Tibial nerve (tissue), 3 donors: Measurements from ENCODE around the gene PTPRU.

ENCODE experiments used
- POLR2A ChIP-seq, 2 donors: fragments of 450-650 bp; IDR thresholded peaks; one replicate each; pipeline ENCODE4 v1.6.1; 2017; ENCODE audit warnings: antibody characterized with exemption in 2 of 2, mild to moderate bottlenecking in 2 of 2, moderate library complexity in 2 of 2
- TF ChIP-seq, protein P1 (sequence below), 5 experiments: fragments of 200-600 bp in 3 of 5; fragments of 450-650 bp in 2 of 5; sonication (generic) in 3 of 5; IDR thresholded peaks; one replicate each; pipeline ENCODE4 v1.5.1; 2016 to 2019; ENCODE audit warnings: antibody characterized with exemption in 5 of 5, mild to moderate bottlenecking in 3 of 5, moderate library complexity in 2 of 5

DNA sequence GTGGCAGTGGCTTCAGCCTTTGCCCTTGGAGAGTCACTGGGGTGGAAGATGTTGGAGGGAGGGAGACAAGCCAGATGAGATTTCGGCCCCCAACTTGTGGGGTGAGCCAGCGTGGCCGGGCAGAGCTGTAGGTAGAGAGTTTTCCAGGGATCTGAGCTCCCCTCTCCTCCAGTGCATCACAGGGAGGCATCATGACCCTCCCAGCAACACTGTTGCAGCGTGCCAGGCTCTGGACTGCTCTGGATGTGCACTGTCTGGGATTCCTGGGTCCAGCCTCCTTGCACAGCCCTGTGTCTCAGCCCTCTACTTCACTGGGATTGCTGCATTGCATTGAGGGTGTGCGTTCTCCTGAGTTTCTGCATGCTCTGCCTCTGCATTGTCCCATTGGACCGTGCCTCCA lies 8.9 kb downstream of the PTPRU start:
- TF ChIP-seq, protein P1, sequence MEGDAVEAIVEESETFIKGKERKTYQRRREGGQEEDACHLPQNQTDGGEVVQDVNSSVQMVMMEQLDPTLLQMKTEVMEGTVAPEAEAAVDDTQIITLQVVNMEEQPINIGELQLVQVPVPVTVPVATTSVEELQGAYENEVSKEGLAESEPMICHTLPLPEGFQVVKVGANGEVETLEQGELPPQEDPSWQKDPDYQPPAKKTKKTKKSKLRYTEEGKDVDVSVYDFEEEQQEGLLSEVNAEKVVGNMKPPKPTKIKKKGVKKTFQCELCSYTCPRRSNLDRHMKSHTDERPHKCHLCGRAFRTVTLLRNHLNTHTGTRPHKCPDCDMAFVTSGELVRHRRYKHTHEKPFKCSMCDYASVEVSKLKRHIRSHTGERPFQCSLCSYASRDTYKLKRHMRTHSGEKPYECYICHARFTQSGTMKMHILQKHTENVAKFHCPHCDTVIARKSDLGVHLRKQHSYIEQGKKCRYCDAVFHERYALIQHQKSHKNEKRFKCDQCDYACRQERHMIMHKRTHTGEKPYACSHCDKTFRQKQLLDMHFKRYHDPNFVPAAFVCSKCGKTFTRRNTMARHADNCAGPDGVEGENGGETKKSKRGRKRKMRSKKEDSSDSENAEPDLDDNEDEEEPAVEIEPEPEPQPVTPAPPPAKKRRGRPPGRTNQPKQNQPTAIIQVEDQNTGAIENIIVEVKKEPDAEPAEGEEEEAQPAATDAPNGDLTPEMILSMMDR (IDR thresholded peaks at IDR 0.05): no peak
- no peak for TF ChIP-seq POLR2A (IDR thresholded peaks at IDR 0.05)
